Body of pancreas (tissue), 4 donors: ENCODE results near the gene TNS3. TPM values are rescaled to one million over a fixed set of nuclear protein-coding genes. Genes with fewer than 3 reads are reported as not detected.
A peak's percentile ranks its signal among the peaks of the same experiment; 100 is the strongest.
"Not testable (repeated sequence)": the region's sequence is repeated elsewhere in the genome, so short reads cannot be mapped to it uniquely, and the experiment has no call there.

ENCODE experiments used
- ATAC-seq: fragments of 150-250 bp; one replicate; pipeline ENCODE4 v1.9.1; 2016
- DNase-seq, 4 donors: peaks; one replicate each; pipeline ENCODE4 v3.0.0-alpha.2; 2019
- H3K27ac ChIP-seq, 4 donors: fragments of 200-600 bp; sonication (generic); 1 replicate in 3 of 4; 2 replicates in 1 of 4; pipeline versions ENCODE4 v1.5.1 to v1.6.1; 2016 to 2019; ENCODE audit warnings: mild to moderate bottlenecking in 1 of 4, mixed read lengths in 1 of 4, moderate library complexity in 1 of 4
- H3K27me3 ChIP-seq, 2 donors: fragments of 200-600 bp; sonication (generic); one replicate each; pipeline ENCODE4 v1.6.0; 2016; ENCODE audit warnings: mild to moderate bottlenecking in 1 of 2
- H3K36me3 ChIP-seq, 2 donors: fragments of 200-600 bp; sonication (generic); replicated peaks in 1 of 2; 2 replicates each; pipeline ENCODE4 v1.5.1; 2016; ENCODE audit warnings: low read depth in 2 of 2; ENCODE audit not compliant: insufficient read depth in 1 of 2
- H3K4me1 ChIP-seq: fragments of 200-600 bp; sonication (generic); one replicate; pipeline ENCODE4 v1.6.0; 2016
- H3K4me3 ChIP-seq, 2 donors: fragments of 200-600 bp; sonication (generic); 1 replicate in 1 of 2; 2 replicates in 1 of 2; pipeline ENCODE4 v1.5.1; 2016 to 2019
- H3K9me3 ChIP-seq, 3 donors: fragments of 200-600 bp; sonication (generic); 1 replicate in 2 of 3; 2 replicates in 1 of 3; pipeline ENCODE4 v1.5.1; 2016
- CTCF ChIP-seq, 7 experiments: fragments of 450-650 bp in 4 of 7; fragments of 200-600 bp in 3 of 7; sonication (generic) in 3 of 7; IDR thresholded peaks; one replicate each; pipeline ENCODE4 v1.5.1; 2016 to 2019; ENCODE audit warnings: antibody characterized with exemption in 7 of 7
- POLR2A ChIP-seq, 3 donors: fragments of 450-650 bp; IDR thresholded peaks; one replicate each; pipeline ENCODE4 v1.6.1; 2016; ENCODE audit warnings: antibody characterized with exemption in 3 of 3, mild to moderate bottlenecking in 2 of 3
- WGBS, 2 donors: methylation state at CpG; one replicate each; pipeline ENCODE4 v1.1.5; 2017; 5-methylcytosine and 5-hydroxymethylcytosine counted together
- intact Hi-C: fragments of 100-400 bp; cut with DNase I; formaldehyde crosslinking; loops from one replicate; pipeline ENCODE4 v1.15.1; 2023
- total RNA-seq, 2 donors: library from RNA; depleted of rRNA; stranded (reverse); fragments of >200 nt; gene quantifications; one replicate each; pipeline ENCODE4 v1.1.0, GENCODE V29; 2016

Gene TNS3
- total RNA-seq, 2 donors from 2014 or later = 100 to 265 TPM

GRCh38 chr7:47609803-47610452 is 28.0 kb upstream of the TNS3 start:
- 84 to 88% methylated on average over 7 to 16 of the region's 16 CpGs for WGBS, 2 donors

GRCh38 chr7:47606593-47607046 is 24.7 kb upstream of the TNS3 start:
- H3K36me3 ChIP-seq, H3K9me3 ChIP-seq, H3K27me3 ChIP-seq, DNase-seq, H3K4me3 ChIP-seq, intact Hi-C loops, ATAC-seq: not testable (repeated sequence)
- Histone ChIP-seq H3K4me1 (peaks cover 61% of the 10 kb centered on the region), H3K27ac (peak overlapping the region in 1 of 4 donors; percentile 84)
- 89 to 91% methylated on average over 9 of the region's 9 CpGs for WGBS, 2 donors

More at GRCh38 chr7:47609803-47610452, 28.0 kb upstream of the TNS3 start:
- intact Hi-C loops = no loop called here
- Histone ChIP-seq H3K4me3 (no peak overlapping the region), H3K27ac (peak overlapping the region; percentile 66 to 83 (median 70)), H3K36me3 (no peaks in the 10 kb centered on the region), H3K27me3 (no peaks in the 10 kb centered on the region), H3K9me3 (no peaks in the 10 kb centered on the region), H3K4me1 (peaks cover 42% of the 10 kb centered on the region)
- no peak for TF ChIP-seq POLR2A (IDR thresholded peaks at IDR 0.05)
- TF ChIP-seq CTCF (IDR thresholded peaks at IDR 0.05) = no peak
- ATAC-seq (peak; percentile 12), DNase-seq (no peak)

GRCh38 chr7:47605816-47606575 is 24.1 kb upstream of the TNS3 start:
- Histone ChIP-seq H3K4me3 (no peak overlapping the region), H3K27ac (peak overlapping the region in 3 of 4 donors; percentile 65 to 84 (median 81)), H3K27me3 (no peaks in the 10 kb centered on the region), H3K36me3 (no peaks in the 10 kb centered on the region), H3K9me3 (no peaks in the 10 kb centered on the region), H3K4me1 (peaks cover 60% of the 10 kb centered on the region)
- no peak for ATAC-seq
- no peak for TF ChIP-seq CTCF (IDR thresholded peaks at IDR 0.05)
- no peak for TF ChIP-seq POLR2A (IDR thresholded peaks at IDR 0.05)
- 88 to 97% methylated on average over 9 of the region's 9 CpGs for WGBS, 2 donors
- intact Hi-C loops = no loop called here
- DNase-seq = no peak

- Histone ChIP-seq H3K9me3 (no peaks in the 10 kb centered on the region), H3K4me1 (peaks cover 59% of the 10 kb centered on the region), H3K4me3 (no peak overlapping the region), H3K36me3 (no peaks in the 10 kb centered on the region), H3K27me3 (no peaks in the 10 kb centered on the region), H3K27ac (peak overlapping the region; percentile 28 to 84 (median 73))
- 47 to 67% methylated on average over 3 of the region's 3 CpGs for WGBS, 2 donors
- intact Hi-C loops = no loop called here
- DNase-seq (no peak), ATAC-seq (peak; percentile 31)
- TF ChIP-seq CTCF (IDR thresholded peaks at IDR 0.05) (no peak), POLR2A (IDR thresholded peaks at IDR 0.05) (no peak)
These were observed 22.6 kb upstream of the TNS3 start for GRCh38 chr7:47604496-47604890.

GRCh38 chr7:47603514-47604255 is 21.8 kb upstream of the TNS3 start:
- Histone ChIP-seq H3K4me1 (peaks cover 59% of the 10 kb centered on the region), H3K27ac (peak overlapping the region; percentile 25 to 84 (median 73))
- DNase-seq, H3K36me3 ChIP-seq, H3K4me3 ChIP-seq, ATAC-seq, intact Hi-C loops, H3K27me3 ChIP-seq, H3K9me3 ChIP-seq: not testable (repeated sequence)
- 80 to 83% methylated on average over 13 of the region's 13 CpGs for WGBS, 2 donors
